Keratinocyte (primary cell): ENCODE measurements around the gene ATP1A3. TPM values are rescaled to one million over a fixed set of nuclear protein-coding genes. Genes with fewer than 3 reads are reported as not detected.

Experiments
- DNase-seq: peaks from one replicate; pipeline ENCODE4 v3.0.0-alpha.2; 2011; ENCODE audit warnings: low read depth, missing footprints, low spot score
- FAIRE-seq: peaks from 2 replicates; lab custom pipeline; 2011; peaks lifted over from hg19 to GRCh38; lab: Jason Lieb, UNC
- H2AFZ ChIP-seq: 2 replicates; pipeline ENCODE4 v1.6.0; 2012; ENCODE audit warnings: low read length, control low read depth, inconsistent platforms; ENCODE audit not compliant: control insufficient read depth
- H3K27ac ChIP-seq: 2 replicates; pipeline ENCODE4 v1.5.1; 2011; ENCODE audit warnings: low read length; ENCODE audit not compliant: control insufficient read depth, insufficient read depth
- H3K27me3 ChIP-seq: 3 replicates; pipeline ENCODE4 v1.6.0; 2011; ENCODE audit warnings: low read length; ENCODE audit not compliant: control insufficient read depth, insufficient read depth; ENCODE audit errors: extremely low read depth
- H3K36me3 ChIP-seq, 2 experiments: 2 replicates in 1 of 2; 3 replicates in 1 of 2; pipeline ENCODE4 v1.5.1; 2011; ENCODE audit warnings: low read length in 2 of 2, mild to moderate bottlenecking in 1 of 2; ENCODE audit not compliant: control insufficient read depth in 2 of 2, insufficient read depth in 2 of 2; ENCODE audit errors: extremely low read depth in 1 of 2
- H3K4me1 ChIP-seq: 3 replicates; pipeline ENCODE4 v1.5.1; 2011; ENCODE audit warnings: low read length; ENCODE audit not compliant: control insufficient read depth, insufficient read depth; ENCODE audit errors: extremely low read depth
- H3K4me2 ChIP-seq: 3 replicates; pipeline ENCODE4 v1.6.0; 2011; ENCODE audit warnings: low read depth, low read length; ENCODE audit not compliant: control insufficient read depth, insufficient read depth; ENCODE audit errors: extremely low read depth
- H3K4me3 ChIP-seq, 3 experiments: fragments of 200-600 bp in 1 of 3; sonication (generic) in 1 of 3; 2 replicates in 2 of 3; 3 replicates in 1 of 3; pipeline ENCODE4 v1.5.1; 2011 to 2016; ENCODE audit warnings: low read length in 3 of 3, mild to moderate bottlenecking in 3 of 3, control low read depth in 2 of 3, inconsistent platforms in 1 of 3, low read depth in 1 of 3, mixed read lengths in 1 of 3, mixed run types in 1 of 3, moderate library complexity in 1 of 3; ENCODE audit not compliant: control insufficient read depth in 2 of 3, insufficient read depth in 2 of 3; ENCODE audit errors: extremely low read depth in 1 of 3
- H3K79me2 ChIP-seq: 2 replicates; pipeline ENCODE4 v1.6.0; 2012; ENCODE audit warnings: low read length; ENCODE audit not compliant: control insufficient read depth, insufficient read depth
- H3K9ac ChIP-seq: 3 replicates; pipeline ENCODE4 v1.6.0; 2011; ENCODE audit warnings: low read length; ENCODE audit not compliant: control insufficient read depth, insufficient read depth; ENCODE audit errors: extremely low read depth
- H3K9me1 ChIP-seq: 3 replicates; pipeline ENCODE4 v1.6.0; 2011; ENCODE audit warnings: low read length; ENCODE audit not compliant: control insufficient read depth, insufficient read depth; ENCODE audit errors: extremely low read depth
- H3K9me3 ChIP-seq: 2 replicates; pipeline ENCODE4 v1.5.1; 2012; ENCODE audit warnings: low read depth, low read length; ENCODE audit not compliant: control insufficient read depth
- H4K20me1 ChIP-seq: 3 replicates; pipeline ENCODE4 v1.6.0; 2011; ENCODE audit warnings: low read length; ENCODE audit not compliant: control insufficient read depth, insufficient read depth; ENCODE audit errors: extremely low read depth
- CTCF ChIP-seq, 3 experiments: IDR thresholded peaks in 1 of 3; conservative IDR thresholded peaks in 1 of 3; optimal IDR thresholded peaks in 1 of 3; 2 replicates in 2 of 3; 3 replicates in 1 of 3; pipeline versions ENCODE3 to v1.5.1; 2011; ENCODE audit warnings: low read length in 3 of 3, mild to moderate bottlenecking in 3 of 3, moderate library complexity in 2 of 3, control low read depth in 1 of 3, inconsistent platforms in 1 of 3; ENCODE audit not compliant: insufficient read depth in 2 of 3; ENCODE audit errors: extremely low read depth in 1 of 3
- EZH2 ChIP-seq: IDR thresholded peaks from one replicate; pipeline ENCODE4 v1.6.1; 2012; ENCODE audit warnings: inconsistent platforms, mild to moderate bottlenecking, low read length, moderate library complexity
- dilution Hi-C: fragments of 300-500 bp; cut with MboI; formaldehyde crosslinking; loops from one replicate; pipeline ENCODE4 v1.7.0; 2020; ENCODE audit warnings: low sequenced_read_pairs; ENCODE audit not compliant: extremely low pct_ligation_motif_present
- polyA plus RNA-seq, 5 experiments: library from polyadenylated mRNA; depleted of rRNA in 3 of 5; stranded (reverse) in 3 of 5; stranded (forward) in 1 of 5; unstranded in 1 of 5; fragments of >200 nt; gene quantifications; 1 replicate in 1 of 5; 2 replicates in 3 of 5; 3 replicates in 1 of 5; pipeline versions ENCODE4 v1.2.1 to v1.2.3, GENCODE V29; 2011 to 2012; ENCODE audit warnings: missing spikeins in 2 of 5, low read depth in 1 of 5, low replicate concordance in 1 of 5

Gene ATP1A3
- polyA plus RNA-seq, 1 donor (not counting 4 experiments of a cell fraction or from before 2014, with no cell fraction given): not detected

- no peaks in the 10 kb centered on the region for H3K79me2 ChIP-seq
- no peak overlapping the region for H3K9ac ChIP-seq
- H3K9me3 ChIP-seq: no peaks in the 10 kb centered on the region
- no peak overlapping the region for H3K4me2 ChIP-seq
- dilution Hi-C loops: no loop called here
- no peak overlapping the region for H2AFZ ChIP-seq
- H3K4me1 ChIP-seq: peaks cover 6% of the 10 kb centered on the region
- no peaks in the 10 kb centered on the region for H3K36me3 ChIP-seq
- FAIRE-seq: no peak
- TF ChIP-seq EZH2 (peak; percentile 90), CTCF (optimal IDR thresholded peaks at IDR 0.05 in 1 of 3, IDR thresholded peaks at IDR 0.05 in 1 of 3, conservative IDR thresholded peaks at IDR 0.05 in 1 of 3; ENCODE audit: extremely low read depth in 1 of 3, insufficient read depth in 2 of 3, low read length in 3 of 3) (no peak)
- H3K4me3 ChIP-seq: no peak overlapping the region
- H3K9me1 ChIP-seq: no peaks in the 10 kb centered on the region
- H3K27ac ChIP-seq: no peak overlapping the region
- peaks cover 94% of the 10 kb centered on the region for H3K27me3 ChIP-seq
- H4K20me1 ChIP-seq: peaks cover 6% of the 10 kb centered on the region
- no peak for DNase-seq
These were observed 67.1 kb downstream of the ATP1A3 start for GRCh38 chr19:41926763-41927496.

GRCh38 chr19:41926028-41926762, 67.8 kb downstream of the ATP1A3 start:
- Histone ChIP-seq H3K4me1 (peaks cover 6% of the 10 kb centered on the region), H3K27me3 (peaks cover 94% of the 10 kb centered on the region), H3K4me2 (no peak overlapping the region), H3K9me1 (no peaks in the 10 kb centered on the region), H3K9ac (no peak overlapping the region), H2AFZ (no peak overlapping the region), H3K4me3 (no peak overlapping the region), H4K20me1 (peaks cover 6% of the 10 kb centered on the region), H3K27ac (no peak overlapping the region), H3K9me3 (no peaks in the 10 kb centered on the region), H3K36me3 (no peaks in the 10 kb centered on the region), H3K79me2 (no peaks in the 10 kb centered on the region)
- FAIRE-seq (no peak), DNase-seq (no peak)
- TF ChIP-seq CTCF (optimal IDR thresholded peaks at IDR 0.05 in 1 of 3, IDR thresholded peaks at IDR 0.05 in 1 of 3, conservative IDR thresholded peaks at IDR 0.05 in 1 of 3; ENCODE audit: extremely low read depth in 1 of 3, insufficient read depth in 2 of 3, low read length in 3 of 3): no peak
- TF ChIP-seq EZH2: no peak
- dilution Hi-C loops: no loop called here
